Measurements from ENCODE around the gene LRRC34. TPM values are rescaled to one million over a fixed set of nuclear protein-coding genes. Genes with fewer than 3 reads are reported as not detected.

The LRRC34 gene
- total RNA-seq, 1 experiment from 2014 or later = not detected

DNA sequence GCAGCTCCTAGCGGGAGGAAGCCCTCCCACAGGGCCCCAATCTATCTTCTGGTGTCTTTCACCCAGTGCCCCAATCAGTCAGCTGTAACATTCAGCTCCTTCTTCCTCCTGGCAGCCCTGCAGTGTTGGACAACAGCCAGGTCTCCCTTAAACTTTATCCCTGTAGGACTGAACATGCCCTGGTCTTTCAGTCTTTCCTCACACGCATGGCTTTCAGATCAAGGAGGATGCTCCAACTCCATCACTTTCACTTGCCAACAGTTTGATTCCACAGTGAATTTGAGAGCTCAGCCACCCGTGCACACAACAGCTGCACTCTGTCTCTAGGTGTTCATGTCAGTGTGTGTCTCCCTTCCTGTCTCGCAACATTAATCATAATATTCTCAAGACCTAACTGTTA lies 28.5 kb upstream of the LRRC34 start:
- Mint-ChIP-seq H3K4me3 (ENCODE audit: unreplicated experiment) (no peak overlapping the region), H3K27me3 (ENCODE audit: insufficient read depth, unreplicated experiment) (peaks cover 14% of the 10 kb centered on the region), H3K27ac (ENCODE audit: unreplicated experiment) (no peak overlapping the region), H3K9me3 (ENCODE audit: unreplicated experiment) (no peaks in the 10 kb centered on the region), H3K4me1 (ENCODE audit: low read depth, unreplicated experiment) (no peaks in the 10 kb centered on the region), H3K36me3 (ENCODE audit: insufficient read depth, unreplicated experiment) (no peaks in the 10 kb centered on the region)
- Histone ChIP-seq H3K4me1 (no peaks in the 10 kb centered on the region), H3K36me3 (ENCODE audit: control insufficient read depth, insufficient read depth, low read length) (no peaks in the 10 kb centered on the region), H3K27me3 (replicated peaks; ENCODE audit: control insufficient read depth, insufficient read depth, low read length) (no peaks in the 10 kb centered on the region), H3K9me3 (no peaks in the 10 kb centered on the region), H3K4me3 (ENCODE audit: low read depth, low read length) (no peak overlapping the region)
- CTCF ChIA-PET = no interaction called here
- POLR2A ChIA-PET = no interaction called here
- DNase-seq = no peak
- TF ChIP-seq, protein P1, sequence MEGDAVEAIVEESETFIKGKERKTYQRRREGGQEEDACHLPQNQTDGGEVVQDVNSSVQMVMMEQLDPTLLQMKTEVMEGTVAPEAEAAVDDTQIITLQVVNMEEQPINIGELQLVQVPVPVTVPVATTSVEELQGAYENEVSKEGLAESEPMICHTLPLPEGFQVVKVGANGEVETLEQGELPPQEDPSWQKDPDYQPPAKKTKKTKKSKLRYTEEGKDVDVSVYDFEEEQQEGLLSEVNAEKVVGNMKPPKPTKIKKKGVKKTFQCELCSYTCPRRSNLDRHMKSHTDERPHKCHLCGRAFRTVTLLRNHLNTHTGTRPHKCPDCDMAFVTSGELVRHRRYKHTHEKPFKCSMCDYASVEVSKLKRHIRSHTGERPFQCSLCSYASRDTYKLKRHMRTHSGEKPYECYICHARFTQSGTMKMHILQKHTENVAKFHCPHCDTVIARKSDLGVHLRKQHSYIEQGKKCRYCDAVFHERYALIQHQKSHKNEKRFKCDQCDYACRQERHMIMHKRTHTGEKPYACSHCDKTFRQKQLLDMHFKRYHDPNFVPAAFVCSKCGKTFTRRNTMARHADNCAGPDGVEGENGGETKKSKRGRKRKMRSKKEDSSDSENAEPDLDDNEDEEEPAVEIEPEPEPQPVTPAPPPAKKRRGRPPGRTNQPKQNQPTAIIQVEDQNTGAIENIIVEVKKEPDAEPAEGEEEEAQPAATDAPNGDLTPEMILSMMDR (IDR thresholded peaks at IDR 0.05; ENCODE audit: insufficient read depth in 1 of 2, low read depth in 1 of 2, low read length in 1 of 2, severe bottlenecking in 1 of 2, unreplicated experiment in 1 of 2) = no peak
- intact Hi-C loops (cut with micrococcal nuclease; ENCODE audit: unreplicated experiment) = no loop called here
- BruUV-seq (replicated peaks) = no TSS peak

DNA sequence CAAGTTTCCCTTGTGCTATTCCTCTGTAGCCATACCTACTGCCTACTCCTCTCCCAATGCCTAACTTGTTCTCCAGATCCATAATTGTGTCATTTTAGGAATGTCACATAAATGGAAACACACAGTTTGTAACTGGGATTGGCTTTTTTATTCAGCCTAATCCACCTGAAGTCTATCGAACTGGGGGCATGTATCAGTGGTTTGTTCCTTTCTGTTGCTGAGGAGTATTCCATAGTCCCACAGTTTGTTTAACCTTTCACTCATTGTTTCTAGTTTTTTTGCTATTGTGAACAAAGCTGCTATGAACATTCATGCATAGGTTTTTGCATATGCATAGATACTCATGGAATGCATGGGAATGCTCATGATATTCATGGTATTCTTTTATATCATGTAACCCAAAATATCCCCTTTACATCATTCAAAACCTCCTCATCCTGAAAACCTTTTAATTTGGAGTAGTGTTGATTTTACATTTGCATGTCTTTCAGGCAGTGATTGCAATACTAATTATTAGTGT lies 25.9 kb upstream of the LRRC34 start:
- Histone ChIP-seq H3K27me3 (replicated peaks; ENCODE audit: control insufficient read depth, insufficient read depth, low read length) (no peaks in the 10 kb centered on the region), H3K9me3 (no peaks in the 10 kb centered on the region), H3K36me3 (ENCODE audit: control insufficient read depth, insufficient read depth, low read length) (no peaks in the 10 kb centered on the region), H3K4me1 (no peaks in the 10 kb centered on the region), H3K4me3 (ENCODE audit: low read depth, low read length) (no peak overlapping the region)
- no peak for DNase-seq
- intact Hi-C loops (cut with micrococcal nuclease; ENCODE audit: unreplicated experiment) = no loop called here
- CTCF ChIA-PET = no interaction called here
- TF ChIP-seq, protein P1 (IDR thresholded peaks at IDR 0.05; ENCODE audit: insufficient read depth in 1 of 2, low read depth in 1 of 2, low read length in 1 of 2, severe bottlenecking in 1 of 2, unreplicated experiment in 1 of 2) = no peak
- Mint-ChIP-seq H3K9me3 (ENCODE audit: unreplicated experiment) (no peaks in the 10 kb centered on the region), H3K36me3 (ENCODE audit: insufficient read depth, unreplicated experiment) (no peaks in the 10 kb centered on the region), H3K4me3 (ENCODE audit: unreplicated experiment) (no peak overlapping the region), H3K27me3 (ENCODE audit: insufficient read depth, unreplicated experiment) (peaks cover 14% of the 10 kb centered on the region), H3K4me1 (ENCODE audit: low read depth, unreplicated experiment) (no peaks in the 10 kb centered on the region), H3K27ac (ENCODE audit: unreplicated experiment) (no peak overlapping the region)
- BruUV-seq (replicated peaks) = no TSS peak
- POLR2A ChIA-PET = no interaction called here

DNA sequence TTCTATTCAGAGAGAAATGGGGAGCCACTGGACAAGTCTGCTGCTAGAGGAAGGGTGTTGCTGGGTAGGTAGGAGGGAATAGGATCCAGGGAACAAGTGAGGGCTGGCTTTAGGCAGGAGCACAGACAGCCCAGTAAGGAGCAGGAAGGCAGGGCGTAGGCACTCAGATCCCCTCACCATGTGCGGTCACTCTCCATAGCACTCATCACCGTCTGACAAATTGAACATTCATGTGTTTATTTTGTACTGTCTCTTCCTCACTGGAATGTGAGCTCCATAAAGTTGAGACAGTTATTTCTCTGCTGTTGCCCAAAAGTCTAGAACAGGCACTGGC lies 24.2 kb upstream of the LRRC34 start:
- TF ChIP-seq, protein P1 (IDR thresholded peaks at IDR 0.05; ENCODE audit: insufficient read depth in 1 of 2, low read depth in 1 of 2, low read length in 1 of 2, severe bottlenecking in 1 of 2, unreplicated experiment in 1 of 2) = no peak
- Histone ChIP-seq H3K36me3 (ENCODE audit: control insufficient read depth, insufficient read depth, low read length) (no peaks in the 10 kb centered on the region), H3K27me3 (replicated peaks; ENCODE audit: control insufficient read depth, insufficient read depth, low read length) (no peaks in the 10 kb centered on the region), H3K9me3 (no peaks in the 10 kb centered on the region), H3K4me1 (no peaks in the 10 kb centered on the region), H3K4me3 (ENCODE audit: low read depth, low read length) (no peak overlapping the region)
- intact Hi-C loops (cut with micrococcal nuclease; ENCODE audit: unreplicated experiment) = no loop called here
- no peak for DNase-seq
- Mint-ChIP-seq H3K9me3 (ENCODE audit: unreplicated experiment) (no peaks in the 10 kb centered on the region), H3K4me1 (ENCODE audit: low read depth, unreplicated experiment) (no peaks in the 10 kb centered on the region), H3K27me3 (ENCODE audit: insufficient read depth, unreplicated experiment) (peaks cover 14% of the 10 kb centered on the region), H3K27ac (ENCODE audit: unreplicated experiment) (no peak overlapping the region), H3K4me3 (ENCODE audit: unreplicated experiment) (no peak overlapping the region), H3K36me3 (ENCODE audit: insufficient read depth, unreplicated experiment) (no peaks in the 10 kb centered on the region)
- CTCF ChIA-PET = no interaction called here
- no TSS peak for BruUV-seq (replicated peaks)
- POLR2A ChIA-PET = no interaction called here

Data from Caco-2 (cell line).